Endodermal cell (in vitro differentiated cells): ENCODE results near the gene SLC39A13. TPM values are rescaled to one million over a fixed set of nuclear protein-coding genes. Genes with fewer than 3 reads are reported as not detected.

Experiments used
- DNase-seq: peaks from one replicate; pipeline ENCODE4 v3.0.0-alpha.2; 2017
- H3K27ac ChIP-seq: 2 replicates; pipeline ENCODE4 v1.5.1; 2013; ENCODE audit warnings: mild to moderate bottlenecking, low read depth, low read length, moderate library complexity
- H3K27me3 ChIP-seq: 2 replicates; pipeline ENCODE4 v1.6.1; 2013; ENCODE audit warnings: mild to moderate bottlenecking, low read length, moderate library complexity; ENCODE audit not compliant: insufficient read depth, control insufficient read depth, poor library complexity, severe bottlenecking
- H3K36me3 ChIP-seq: 2 replicates; pipeline ENCODE4 v1.7.0; 2013; ENCODE audit warnings: mild to moderate bottlenecking, low read length, moderate library complexity; ENCODE audit not compliant: control insufficient read depth, insufficient read depth
- H3K4me1 ChIP-seq: one replicate; pipeline ENCODE4 v1.7.0; 2013; ENCODE audit warnings: low read length; ENCODE audit not compliant: control insufficient read depth, insufficient read depth
- H3K4me3 ChIP-seq: 2 replicates; pipeline ENCODE4 v1.5.1; 2013; ENCODE audit warnings: mild to moderate bottlenecking, low read length, moderate library complexity
- H3K9ac ChIP-seq: 2 replicates; pipeline ENCODE4 v1.6.1; 2013; ENCODE audit warnings: mild to moderate bottlenecking, low read length, moderate library complexity; ENCODE audit not compliant: poor library complexity, severe bottlenecking; ENCODE audit errors: extremely low read depth
- H3K9me3 ChIP-seq: 2 replicates; pipeline ENCODE4 v1.6.1; 2013; ENCODE audit warnings: mild to moderate bottlenecking, low read length, moderate library complexity; ENCODE audit not compliant: control insufficient read depth
- H3K27ac Mint-ChIP-seq: 2 replicates; pipeline ENCODE4 v1.8.0; 2020; ENCODE audit warnings: mixed read lengths
- H3K27me3 Mint-ChIP-seq: 2 replicates; pipeline ENCODE4 v1.8.0; 2021; ENCODE audit warnings: mild to moderate bottlenecking, mixed read lengths; ENCODE audit not compliant: insufficient read depth
- H3K36me3 Mint-ChIP-seq: 2 replicates; pipeline ENCODE4 v1.8.0; 2020; ENCODE audit warnings: low read depth, mixed read lengths
- H3K4me1 Mint-ChIP-seq: 2 replicates; pipeline ENCODE4 v1.8.0; 2020; ENCODE audit warnings: mixed read lengths
- H3K4me3 Mint-ChIP-seq: 2 replicates; pipeline ENCODE4 v1.8.0; 2020; ENCODE audit warnings: mild to moderate bottlenecking, moderate library complexity, mixed read lengths
- H3K9me3 Mint-ChIP-seq: 2 replicates; pipeline ENCODE4 v1.8.0; 2020; ENCODE audit warnings: mild to moderate bottlenecking, mixed read lengths
- WGBS, 2 experiments: methylation state at CpG; one replicate each; pipeline versions ENCODE4 v1.1.5 to v1.1.7; 2013; ENCODE audit warnings: missing lambda C conversion rate in 2 of 2, mixed read lengths in 1 of 2; ENCODE audit not compliant: insufficient coverage in 1 of 2, insufficient read length in 1 of 2; 5-methylcytosine and 5-hydroxymethylcytosine counted together
- total RNA-seq, 2 donors: library from RNA; stranded (reverse); fragmentation: NEBNext Ultra II Directional in 1 of 2; extraction: Animal tissue kit (Norgen Biotek cat#: 25700) in 1 of 2; gene quantifications; 2 replicates in 1 of 2; 3 replicates in 1 of 2; pipeline ENCODE4 v1.2.1, GENCODE V29; 2021
- TF ChIP-seq, protein P1 (sequence below): fragments of 200-600 bp; sonication (generic); conservative IDR thresholded peaks from 2 replicates; pipeline ENCODE4 v1.5.0; 2021; ENCODE audit warnings: antibody characterized with exemption, mild to moderate bottlenecking

SLC39A13 gene
- total RNA-seq, 2 donors from 2014 or later: 34.7 to 40.4 TPM

DNA sequence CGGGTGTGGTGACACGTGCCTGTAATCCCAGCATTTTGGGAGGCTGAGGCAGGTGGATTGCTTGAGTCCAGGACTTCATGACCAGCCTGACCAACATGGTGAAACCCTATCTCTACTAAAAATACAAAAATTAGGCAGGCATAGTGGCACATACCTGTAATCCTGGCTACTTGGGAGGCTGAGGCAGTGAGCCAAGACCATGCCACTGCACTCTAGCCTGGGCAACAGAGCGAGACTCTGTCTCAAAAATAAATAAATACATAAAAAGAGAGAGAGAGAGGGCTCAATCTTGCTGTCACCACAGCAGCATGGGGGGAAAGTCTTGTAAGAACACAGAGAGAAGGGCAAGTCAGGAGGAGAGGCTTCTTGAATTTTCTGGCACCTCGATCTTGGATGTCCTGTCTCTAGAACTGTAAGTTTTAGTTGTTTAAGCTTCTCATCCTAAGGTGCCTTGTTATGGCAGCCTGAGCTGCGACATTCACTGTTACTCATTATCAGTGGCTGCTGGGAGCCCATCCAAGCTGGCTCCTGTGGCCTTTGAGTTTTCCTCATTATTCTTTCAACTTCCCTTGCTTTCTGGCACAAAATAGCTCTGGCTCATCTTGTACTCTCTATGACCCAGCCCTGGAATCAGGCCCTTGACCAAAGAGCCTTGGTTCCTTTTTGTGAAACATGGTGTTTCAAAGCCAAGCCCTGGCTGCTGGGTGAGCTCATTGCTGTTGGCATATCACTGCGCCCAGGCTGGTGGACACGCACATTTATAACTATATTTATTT lies 25.8 kb downstream of the SLC39A13 start:
- no peaks in the 10 kb centered on the region for H3K9me3 ChIP-seq
- WGBS, 2 experiments: 88 to 94% methylated on average over 6 of the region's 7 CpGs
- no peaks in the 10 kb centered on the region for H3K27me3 Mint-ChIP-seq
- peaks cover 3% of the 10 kb centered on the region for H3K9me3 Mint-ChIP-seq
- no peaks in the 10 kb centered on the region for H3K4me1 Mint-ChIP-seq
- DNase-seq: no peak
- H3K9ac ChIP-seq: no peak overlapping the region
- H3K27me3 ChIP-seq: no peaks in the 10 kb centered on the region
- no peaks in the 10 kb centered on the region for H3K4me1 ChIP-seq
- H3K4me3 ChIP-seq: no peak overlapping the region
- no peak overlapping the region for H3K4me3 Mint-ChIP-seq
- no peak overlapping the region for H3K27ac Mint-ChIP-seq
- H3K27ac ChIP-seq: no peak overlapping the region
- TF ChIP-seq, protein P1, sequence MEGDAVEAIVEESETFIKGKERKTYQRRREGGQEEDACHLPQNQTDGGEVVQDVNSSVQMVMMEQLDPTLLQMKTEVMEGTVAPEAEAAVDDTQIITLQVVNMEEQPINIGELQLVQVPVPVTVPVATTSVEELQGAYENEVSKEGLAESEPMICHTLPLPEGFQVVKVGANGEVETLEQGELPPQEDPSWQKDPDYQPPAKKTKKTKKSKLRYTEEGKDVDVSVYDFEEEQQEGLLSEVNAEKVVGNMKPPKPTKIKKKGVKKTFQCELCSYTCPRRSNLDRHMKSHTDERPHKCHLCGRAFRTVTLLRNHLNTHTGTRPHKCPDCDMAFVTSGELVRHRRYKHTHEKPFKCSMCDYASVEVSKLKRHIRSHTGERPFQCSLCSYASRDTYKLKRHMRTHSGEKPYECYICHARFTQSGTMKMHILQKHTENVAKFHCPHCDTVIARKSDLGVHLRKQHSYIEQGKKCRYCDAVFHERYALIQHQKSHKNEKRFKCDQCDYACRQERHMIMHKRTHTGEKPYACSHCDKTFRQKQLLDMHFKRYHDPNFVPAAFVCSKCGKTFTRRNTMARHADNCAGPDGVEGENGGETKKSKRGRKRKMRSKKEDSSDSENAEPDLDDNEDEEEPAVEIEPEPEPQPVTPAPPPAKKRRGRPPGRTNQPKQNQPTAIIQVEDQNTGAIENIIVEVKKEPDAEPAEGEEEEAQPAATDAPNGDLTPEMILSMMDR: no peak
- peaks cover 2% of the 10 kb centered on the region for H3K36me3 Mint-ChIP-seq
- H3K36me3 ChIP-seq: no peaks in the 10 kb centered on the region

DNA sequence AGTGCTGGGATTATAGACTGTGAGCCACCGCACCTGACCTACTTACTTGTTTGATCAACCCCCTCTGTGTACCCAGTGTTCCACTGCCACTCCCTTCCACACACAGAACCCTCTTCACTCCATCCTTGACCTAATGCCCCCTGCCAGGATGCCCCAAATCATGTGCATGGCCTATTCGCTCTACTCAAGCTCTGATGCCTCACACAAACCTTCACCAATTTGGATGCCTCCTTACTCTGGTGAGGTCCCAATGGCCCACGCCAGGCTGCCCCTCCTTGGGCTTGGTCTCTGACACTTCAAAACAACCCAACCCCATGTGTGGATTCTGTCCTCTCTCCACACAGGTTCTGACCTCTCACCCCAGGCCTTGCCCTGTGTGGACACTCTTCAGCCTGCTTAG lies 27.3 kb downstream of the SLC39A13 start:
- Histone ChIP-seq H3K4me3 (no peak overlapping the region), H3K27me3 (no peaks in the 10 kb centered on the region), H3K27ac (no peak overlapping the region), H3K4me1 (no peaks in the 10 kb centered on the region), H3K9me3 (no peaks in the 10 kb centered on the region), H3K9ac (no peak overlapping the region), H3K36me3 (no peaks in the 10 kb centered on the region)
- TF ChIP-seq, protein P1: no peak
- 95 to 100% methylated on average over 1 to 3 of the region's 3 CpGs for WGBS, 2 experiments
- Mint-ChIP-seq H3K36me3 (peaks cover 2% of the 10 kb centered on the region), H3K9me3 (peaks cover 3% of the 10 kb centered on the region), H3K27me3 (no peaks in the 10 kb centered on the region), H3K4me1 (no peaks in the 10 kb centered on the region), H3K27ac (no peak overlapping the region), H3K4me3 (no peak overlapping the region)
- no peak for DNase-seq

DNA sequence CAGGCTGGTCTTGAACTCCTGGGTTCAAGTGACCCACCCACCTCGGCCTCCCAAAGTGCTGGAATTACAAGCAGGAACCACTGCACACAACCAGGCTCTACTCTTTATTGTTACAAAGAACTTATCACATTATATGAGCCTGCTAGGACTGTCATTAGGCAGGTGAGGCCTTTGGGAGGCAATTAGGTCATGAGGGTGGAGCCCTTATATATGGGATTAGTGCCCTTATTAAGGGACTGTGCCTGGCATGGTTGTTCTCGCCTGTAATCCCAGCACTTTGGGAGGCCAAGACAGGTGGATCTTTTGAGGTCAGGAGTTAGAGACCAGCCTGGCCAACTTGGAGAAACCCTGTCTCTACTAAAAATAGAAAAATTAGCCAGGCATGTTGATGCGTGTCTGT lies 28.3 kb downstream of the SLC39A13 start:
- Mint-ChIP-seq H3K4me3 (no peak overlapping the region), H3K27me3 (no peaks in the 10 kb centered on the region), H3K27ac (no peak overlapping the region), H3K4me1 (no peaks in the 10 kb centered on the region), H3K9me3 (peaks cover 3% of the 10 kb centered on the region), H3K36me3 (peaks cover 2% of the 10 kb centered on the region)
- 72 to 89% methylated on average over 2 to 3 of the region's 3 CpGs for WGBS, 2 experiments
- DNase-seq: no peak
- Histone ChIP-seq H3K9ac (no peak overlapping the region), H3K27ac (no peak overlapping the region), H3K27me3 (no peaks in the 10 kb centered on the region), H3K9me3 (no peaks in the 10 kb centered on the region), H3K4me1 (no peaks in the 10 kb centered on the region), H3K4me3 (no peak overlapping the region), H3K36me3 (no peaks in the 10 kb centered on the region)
- TF ChIP-seq, protein P1: no peak
